ENCODE results near the gene PNMT.

- TF ChIP-seq YY1 (IDR thresholded peaks at IDR 0.05; ENCODE audit: insufficient read depth, insufficient read length), result no peak
- TF ChIP-seq ZNF274 (IDR thresholded peaks at IDR 0.05; ENCODE audit: low read depth, low read length), result no peak
Observed at GRCh38 chr17:39706383-39706782, 38.1 kb downstream of the PNMT start.

All from NT2/D1 (cell line).